Measurements from ENCODE around the gene GNG2.
A peak's percentile ranks its signal among the peaks of the same experiment; 100 is the strongest.

GNG2 gene

DNA sequence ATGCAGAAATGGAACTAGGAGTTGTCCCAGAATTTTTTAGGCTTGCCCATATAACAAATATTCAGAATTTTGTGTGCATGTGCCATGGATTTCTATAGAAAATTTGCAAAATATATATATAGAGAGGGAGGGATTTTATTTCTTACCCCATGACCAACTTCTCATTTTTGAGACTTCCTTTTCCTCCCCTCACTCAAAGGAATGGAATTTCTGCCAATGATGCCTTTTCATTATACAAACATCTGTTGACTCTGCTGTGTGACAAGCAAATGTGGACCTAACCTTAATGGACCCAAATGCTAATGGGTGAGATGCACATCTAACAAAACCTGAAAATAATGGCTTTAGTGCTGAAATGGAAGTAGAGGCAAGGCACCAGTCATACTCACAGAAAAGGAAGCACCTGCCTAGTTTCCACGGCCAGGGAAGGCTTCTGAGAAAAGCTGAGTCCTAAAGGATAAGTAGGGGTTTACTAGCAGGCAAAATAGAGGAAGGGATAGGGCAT lies 3.6 kb upstream of the GNG2 start:
- no peak for DNase-seq (ENCODE audit: low spot score)

DNA sequence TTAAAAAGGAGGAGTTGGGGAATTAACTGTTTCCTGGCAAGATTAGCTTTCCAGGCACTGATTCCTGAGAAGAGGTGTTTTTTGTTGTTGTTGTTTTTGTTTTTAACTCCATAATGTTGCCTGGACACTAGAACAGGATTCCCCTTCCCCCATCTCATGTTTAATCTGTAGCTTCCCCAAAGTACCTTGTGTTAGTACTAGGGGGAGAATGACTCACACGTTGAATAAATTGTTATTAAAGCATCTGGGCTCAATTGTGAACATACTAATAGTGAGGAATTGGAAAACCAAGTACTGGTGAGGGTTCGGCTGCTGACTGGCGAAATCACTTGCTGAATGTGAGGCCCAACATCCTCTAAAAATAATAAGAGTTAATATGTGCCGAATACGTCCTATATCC lies 1.3 kb upstream of the GNG2 start:
- no peak for DNase-seq (ENCODE audit: low spot score)

DNA sequence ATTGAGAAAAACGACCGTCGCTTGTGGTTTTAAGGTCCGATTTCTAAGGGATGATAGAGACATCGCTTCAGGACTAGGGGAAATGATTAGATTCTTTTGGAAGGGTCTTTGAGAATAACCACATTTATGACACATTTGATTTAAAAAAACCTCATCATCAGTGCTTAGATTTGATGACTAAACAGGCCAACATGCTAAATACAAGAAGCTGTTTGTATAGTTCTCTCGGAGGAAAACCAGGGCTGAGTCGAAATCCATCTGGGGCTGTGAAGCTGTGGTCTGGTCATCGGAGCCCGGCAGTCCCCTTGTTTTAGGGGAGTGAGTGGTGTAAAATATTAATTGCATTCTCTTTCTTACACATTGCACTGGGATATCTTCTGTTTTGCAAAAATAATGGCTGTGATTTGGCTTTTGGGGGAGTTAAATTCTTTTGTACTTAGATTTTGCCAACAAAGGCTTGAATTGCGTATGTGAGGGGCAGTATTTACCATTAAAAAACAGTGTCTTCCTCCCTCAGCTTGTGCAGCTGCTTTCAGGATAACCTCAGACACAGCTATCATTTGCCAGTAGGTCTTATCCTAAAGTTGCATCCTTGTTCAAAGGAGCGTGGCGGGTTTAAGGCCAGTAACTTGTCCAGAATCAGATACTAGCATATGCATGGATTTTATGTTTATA lies 550 bp downstream of the GNG2 start:
- peak; percentile 42 for DNase-seq (ENCODE audit: low spot score)

DNA sequence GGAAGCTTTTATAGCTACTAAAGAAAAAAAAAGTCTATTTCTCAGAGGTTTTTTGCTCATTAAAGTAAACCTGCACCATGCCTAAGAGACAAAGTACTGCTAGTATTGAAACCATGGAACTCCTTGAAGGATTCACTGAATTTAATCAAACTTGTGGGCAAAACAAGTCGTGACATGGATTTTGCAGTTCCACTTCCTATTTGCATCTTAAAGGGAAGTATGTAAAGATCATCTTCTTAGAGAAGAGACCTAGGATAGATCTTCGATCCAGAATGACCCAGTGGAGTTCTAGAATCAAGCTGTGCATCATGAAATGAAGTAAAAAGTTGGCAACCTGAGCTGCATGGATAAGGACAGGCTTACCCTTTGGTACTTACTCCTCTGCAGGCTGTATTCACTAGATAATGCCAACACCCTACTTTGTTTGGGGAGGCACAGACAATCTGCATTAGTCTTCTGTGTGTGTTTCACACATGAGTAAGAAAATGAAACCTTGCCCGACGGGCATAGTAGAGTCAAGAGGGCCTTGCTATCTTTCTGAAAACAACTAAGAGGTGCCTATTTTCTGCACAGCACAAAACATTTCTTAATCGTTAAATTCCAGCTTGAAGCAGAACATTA lies 1.9 kb downstream of the GNG2 start:
- peak; percentile 3 for DNase-seq (ENCODE audit: low spot score)

DNA sequence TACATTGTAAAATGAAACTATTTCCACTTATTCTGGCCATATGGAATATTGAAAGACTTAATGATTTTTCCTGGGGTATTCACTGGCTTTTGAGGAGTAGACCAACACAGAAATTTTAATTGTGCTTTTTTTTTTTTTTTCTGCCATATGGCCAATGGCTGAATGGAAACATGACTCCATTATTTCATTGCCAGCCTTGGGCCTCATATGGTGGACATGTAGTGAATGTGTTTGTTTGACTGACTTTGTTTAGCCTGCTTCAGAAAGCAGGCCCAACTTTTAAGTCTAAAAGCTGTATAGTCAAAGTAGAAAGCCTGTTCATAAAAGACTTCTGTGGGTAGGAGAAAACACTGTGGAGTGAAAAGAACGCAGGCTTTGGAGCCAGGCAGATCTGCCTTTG lies 2.4 kb downstream of the GNG2 start:
- no peak for DNase-seq (ENCODE audit: low spot score)

DNA sequence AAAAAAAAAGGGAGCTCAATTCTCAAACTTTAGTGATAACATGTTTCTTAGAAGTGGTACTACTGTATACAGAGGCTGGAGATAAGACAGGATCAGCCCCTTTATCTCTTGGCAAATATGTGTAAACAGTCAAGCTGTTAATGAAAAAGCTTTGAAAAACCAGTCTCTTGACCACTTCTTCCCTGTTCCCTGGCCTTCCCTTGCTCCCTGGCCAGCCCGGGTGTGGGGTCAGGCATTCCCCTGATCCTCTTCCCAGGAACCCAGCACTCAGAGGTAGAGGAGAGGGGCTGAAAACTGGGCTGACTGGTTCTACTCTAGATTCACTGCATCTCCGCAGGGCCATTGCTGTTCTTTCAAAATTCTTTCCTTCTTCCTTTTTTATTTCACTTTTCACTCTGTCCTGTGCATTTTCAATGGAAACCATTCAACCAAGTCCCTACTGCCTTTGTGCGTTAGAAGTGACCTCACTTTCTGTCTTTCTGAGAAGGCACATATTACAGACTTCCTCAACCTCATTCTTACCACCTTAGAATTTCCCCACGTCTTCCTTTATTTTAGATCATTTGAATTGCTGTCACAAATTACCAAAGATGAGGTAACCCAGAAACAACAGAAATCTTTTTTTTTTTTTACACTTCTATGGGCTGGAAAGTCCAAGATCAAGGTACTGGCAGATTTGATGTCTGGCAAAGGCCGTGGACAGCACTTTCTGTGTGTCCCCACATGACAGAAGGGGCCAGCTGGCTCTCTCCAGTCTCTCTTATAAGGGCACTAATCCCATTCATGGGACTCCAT lies 5.7 kb downstream of the GNG2 start:
- DNase-seq (ENCODE audit: low spot score): no peak

DNA sequence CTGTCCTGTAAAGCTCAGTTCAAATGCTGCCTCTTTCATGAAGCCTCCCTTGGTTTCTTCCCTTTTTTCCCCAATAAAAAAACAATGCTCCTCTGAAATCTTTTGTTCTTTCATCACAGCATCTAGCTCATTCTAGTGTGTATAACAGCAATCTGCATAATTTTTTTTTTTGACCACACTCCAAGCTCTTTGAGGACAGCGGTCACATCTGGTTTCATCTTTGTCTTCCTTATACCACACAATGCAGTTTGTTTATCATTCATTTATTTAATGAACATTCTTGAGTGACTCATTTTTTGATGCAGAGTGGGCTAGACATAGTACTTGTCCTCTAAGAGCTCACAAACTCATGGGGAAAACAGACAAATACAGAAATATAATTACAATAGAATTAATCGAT lies 7.3 kb downstream of the GNG2 start:
- no peak for DNase-seq (ENCODE audit: low spot score)

DNA sequence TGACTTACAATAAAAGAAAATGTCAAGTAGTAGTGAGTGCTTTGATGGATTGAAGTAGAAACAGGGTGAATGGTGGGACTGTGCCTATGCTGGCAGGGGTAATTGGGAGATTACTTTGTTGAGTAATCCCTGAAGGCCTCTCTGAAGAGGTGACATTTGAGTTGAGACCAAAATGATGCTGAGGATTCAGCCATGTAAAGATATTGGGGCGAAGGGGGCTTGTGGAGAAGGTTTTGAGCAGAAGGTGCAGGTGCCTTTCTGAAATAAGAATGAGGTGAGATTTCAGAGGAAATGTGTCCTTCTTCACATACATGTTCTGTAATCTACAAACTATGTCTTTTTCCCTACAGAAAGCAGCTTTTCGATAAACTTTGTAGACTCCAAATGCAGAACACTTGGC lies 8.0 kb downstream of the GNG2 start:
- no peak for DNase-seq (ENCODE audit: low spot score)

DNA sequence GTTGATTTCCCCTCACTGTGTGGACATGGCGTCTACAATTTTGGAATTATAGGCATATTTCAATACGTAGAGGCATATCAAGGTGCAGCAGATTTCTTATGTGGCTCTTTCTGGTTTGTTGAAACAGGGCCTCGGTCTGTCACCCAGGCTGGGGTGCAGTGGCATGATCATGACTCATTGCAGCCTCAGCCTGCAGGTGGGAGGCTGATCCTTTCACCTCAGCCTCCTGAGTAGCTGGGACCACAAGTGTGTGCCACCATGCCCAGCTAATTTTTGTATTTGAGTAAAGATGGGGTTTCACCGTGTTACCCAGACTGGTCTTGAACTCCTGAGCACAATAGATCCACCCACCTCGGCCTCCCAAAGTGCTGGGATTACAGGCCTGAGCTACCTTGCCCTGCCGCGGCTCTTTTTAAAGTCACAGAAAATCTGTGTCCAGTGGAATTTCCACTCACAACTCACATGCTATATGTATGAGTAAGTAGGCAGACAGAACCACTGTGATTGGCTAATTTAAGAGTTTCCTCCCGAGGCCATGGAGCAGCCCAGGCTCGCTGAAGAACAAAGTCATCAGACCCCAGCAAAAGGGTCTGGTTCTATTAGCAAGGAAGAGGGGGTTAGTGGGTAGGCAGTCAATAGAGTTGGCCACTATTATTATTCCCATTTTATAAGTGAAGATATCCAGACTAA lies 9.1 kb downstream of the GNG2 start:
- DNase-seq (ENCODE audit: low spot score): no peak

DNA sequence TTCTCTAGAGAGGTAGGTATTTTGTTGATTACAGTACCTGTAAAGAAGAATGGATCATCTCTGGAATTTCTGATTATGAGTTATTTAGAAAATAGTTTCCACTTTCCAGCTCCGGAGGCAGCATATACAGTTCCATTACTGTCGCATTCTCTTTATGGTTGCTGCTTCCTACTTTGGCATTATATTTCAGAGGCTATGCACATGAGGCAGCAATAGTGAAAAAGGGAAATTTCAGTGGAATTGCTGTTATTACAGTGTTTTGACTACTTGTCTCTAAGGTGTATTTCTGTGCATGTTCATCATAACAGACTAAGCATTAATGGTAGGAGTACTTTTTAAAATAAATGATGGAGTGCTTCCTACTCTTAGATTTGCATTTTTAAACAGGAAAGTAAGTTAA lies 10.2 kb downstream of the GNG2 start:
- no peak for DNase-seq (ENCODE audit: low spot score)

DNA sequence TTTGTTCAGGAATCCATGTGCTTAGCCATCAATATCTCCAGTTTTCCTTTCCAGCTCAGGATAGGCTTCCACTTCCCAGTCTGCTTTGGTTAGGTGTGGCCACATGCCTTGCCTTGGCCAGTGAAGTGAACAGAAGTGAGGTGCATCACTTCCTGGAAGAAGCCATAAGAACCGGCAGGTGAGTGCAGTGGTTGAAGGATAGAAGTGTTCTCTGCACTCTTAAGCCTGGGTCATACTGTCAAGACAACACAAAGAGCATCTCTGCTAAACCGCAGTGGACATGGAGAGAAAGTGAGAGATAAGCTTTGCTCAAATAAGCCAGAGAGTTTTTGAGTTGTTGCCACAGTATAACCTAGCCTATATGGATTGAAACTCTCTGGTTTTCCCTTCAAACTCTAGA lies 11.4 kb downstream of the GNG2 start:
- DNase-seq (ENCODE audit: low spot score): no peak

DNA sequence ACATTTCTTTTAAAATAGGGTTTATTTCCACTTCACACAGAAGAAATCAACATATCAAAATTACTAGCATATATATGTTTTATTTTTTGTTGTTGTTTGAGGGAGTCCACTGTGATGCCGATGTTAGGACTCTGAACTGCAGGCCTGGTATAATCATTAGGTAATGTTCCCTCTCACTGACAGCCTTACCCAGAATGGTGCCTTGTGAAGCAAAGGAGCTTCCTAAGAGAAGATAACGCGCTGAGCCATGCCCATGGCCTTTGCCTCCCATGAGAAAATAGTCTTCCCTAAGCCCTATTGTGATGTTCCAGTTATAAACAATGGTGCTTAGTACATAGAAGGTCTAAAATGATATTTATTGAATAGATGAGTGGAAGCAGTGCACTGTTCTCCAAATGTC lies 12.0 kb downstream of the GNG2 start:
- no peak for DNase-seq (ENCODE audit: low spot score)

DNA sequence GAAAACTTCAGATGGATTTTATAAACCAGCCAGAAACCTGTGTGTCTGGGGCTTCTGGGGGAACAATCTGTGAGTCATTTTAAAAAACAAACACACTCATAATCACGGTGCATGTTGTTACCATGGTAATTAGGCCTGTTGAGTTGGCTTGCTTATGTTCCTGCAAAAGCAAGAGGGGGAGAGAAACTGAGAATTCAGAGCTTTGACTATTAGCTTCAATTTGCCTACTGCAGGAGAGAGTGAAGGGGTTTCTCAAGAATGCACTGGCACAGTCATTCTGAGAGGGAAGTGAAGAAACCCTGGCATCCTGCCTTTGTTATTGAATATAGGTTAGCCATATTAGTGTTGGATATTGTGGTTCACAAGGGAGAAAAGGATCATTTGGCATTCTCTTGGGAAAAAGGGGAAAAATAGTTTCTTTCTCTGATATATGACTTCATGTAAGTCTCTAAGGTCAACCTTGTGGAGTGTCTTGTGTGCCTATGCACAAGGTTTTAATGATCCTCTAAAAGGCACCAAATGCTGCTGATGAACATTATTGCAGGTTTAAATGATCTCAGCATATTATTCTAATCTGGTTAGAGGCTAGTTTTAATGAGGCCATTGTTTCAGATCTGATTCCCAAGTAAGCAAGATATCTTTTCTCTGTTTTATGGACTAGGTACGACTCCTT lies 12.9 kb downstream of the GNG2 start:
- DNase-seq (ENCODE audit: low spot score): no peak

DNA sequence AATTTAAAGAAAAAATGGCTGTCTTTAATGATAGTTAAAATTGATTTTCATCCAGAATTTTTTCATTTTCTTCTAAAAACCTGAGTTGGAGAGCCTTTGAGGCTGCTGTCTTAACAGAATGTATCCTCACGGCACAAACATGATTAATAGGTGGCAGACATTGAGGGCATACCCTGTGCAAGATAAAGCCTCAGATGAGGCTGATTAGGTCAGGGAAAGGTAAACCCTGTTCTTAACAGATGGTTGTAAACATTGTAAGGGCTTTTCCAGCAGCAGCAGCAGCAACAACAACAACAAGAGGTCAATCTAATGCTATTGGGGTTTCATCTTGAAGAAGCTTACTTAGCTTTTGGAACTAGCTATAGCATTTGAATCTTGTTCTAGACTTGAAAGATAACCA lies 17.4 kb downstream of the GNG2 start:
- DNase-seq (ENCODE audit: low spot score): no peak

DNA sequence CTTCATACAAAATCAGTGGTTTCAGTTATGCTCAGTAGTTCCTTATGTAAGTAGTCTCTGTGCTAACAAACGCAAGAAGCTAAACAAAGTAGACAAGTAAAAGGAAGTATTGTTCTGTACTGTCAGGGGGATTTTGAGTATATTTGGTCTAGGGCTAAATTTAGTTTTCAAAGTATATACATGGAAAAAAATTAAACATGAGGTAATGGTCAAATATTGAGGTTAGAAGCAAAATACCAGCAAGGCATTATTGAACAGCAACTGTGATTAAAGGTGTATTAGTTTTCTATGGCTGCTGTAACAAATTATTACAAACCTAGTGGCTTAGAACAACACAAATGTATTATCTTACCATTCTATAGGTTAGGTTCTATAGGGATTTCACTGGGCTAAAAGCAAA lies 18.8 kb downstream of the GNG2 start:
- DNase-seq (ENCODE audit: low spot score): no peak

DNA sequence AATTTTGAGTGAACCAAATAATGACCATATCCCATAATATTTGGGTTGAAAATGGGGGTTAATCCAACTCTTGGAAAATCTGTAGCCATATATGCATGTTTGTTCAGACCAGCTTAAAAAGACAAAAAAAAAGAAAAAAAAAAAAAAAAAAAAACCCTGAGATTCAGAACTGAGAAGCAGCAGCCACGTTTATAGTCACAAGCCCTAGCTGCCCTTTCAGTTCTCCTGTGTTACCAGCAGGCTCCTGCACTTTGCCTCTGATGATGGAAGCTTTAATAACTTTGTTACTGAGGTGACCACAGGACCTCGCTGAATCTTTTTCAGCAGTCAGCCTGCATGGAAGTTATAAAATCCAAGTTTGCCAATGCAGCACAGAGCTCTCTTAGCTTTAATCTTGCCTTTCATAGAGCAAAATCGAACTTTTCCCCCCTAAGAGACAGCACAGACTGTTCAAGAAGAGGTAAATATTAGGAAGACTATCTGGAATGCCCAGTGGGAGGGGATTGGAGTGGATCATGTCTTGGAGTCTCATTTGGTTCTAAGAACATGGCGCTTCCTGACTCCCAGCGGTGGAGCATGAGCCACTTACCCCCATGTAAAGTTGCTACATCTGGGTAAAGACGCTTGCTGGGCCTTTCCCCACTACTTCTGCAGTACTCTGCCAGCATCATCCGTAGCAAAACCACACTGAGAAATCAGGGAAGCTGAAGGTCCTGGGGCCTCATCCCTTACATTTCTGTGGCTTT lies 20.6 kb downstream of the GNG2 start:
- DNase-seq (ENCODE audit: low spot score): no peak

DNA sequence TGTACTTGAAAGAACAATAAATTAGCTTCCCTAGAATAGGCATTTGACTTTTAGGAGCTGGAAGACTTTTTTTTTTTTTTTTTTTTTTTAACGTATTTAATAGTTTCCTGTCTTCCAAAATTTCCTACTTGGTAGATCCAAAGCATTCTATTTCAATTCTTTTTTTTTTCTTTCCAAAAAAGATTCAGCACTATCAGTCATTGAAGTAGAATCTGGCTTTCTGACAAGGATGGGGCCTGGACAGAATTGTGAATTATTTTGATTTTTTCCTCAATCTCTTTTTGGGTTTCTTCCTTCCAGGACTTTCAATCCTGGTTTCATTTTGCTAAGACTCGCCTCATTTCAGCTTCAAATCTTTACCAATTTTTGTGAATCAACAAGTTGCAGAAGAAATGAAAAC lies 21.2 kb downstream of the GNG2 start:
- DNase-seq (ENCODE audit: low spot score): no peak

DNA sequence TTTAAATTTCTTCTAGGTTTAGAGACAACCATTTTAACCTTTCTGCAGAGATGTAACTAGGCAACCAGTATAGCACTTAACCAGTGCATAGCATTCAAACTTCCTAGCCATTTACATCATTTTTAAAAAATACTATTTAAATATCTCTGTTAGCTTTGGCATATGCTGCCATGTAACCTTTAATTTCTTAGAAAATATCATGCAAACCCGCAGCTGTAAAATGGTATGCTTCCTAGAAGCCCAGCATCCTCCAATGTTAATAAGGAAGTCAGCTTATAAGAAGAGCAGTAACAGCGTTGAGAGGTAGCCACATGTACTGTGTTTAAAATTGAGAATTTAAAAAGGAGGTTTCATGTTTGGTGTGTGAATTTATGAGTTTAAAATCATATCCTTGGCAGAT lies 22.8 kb downstream of the GNG2 start:
- DNase-seq (ENCODE audit: low spot score): no peak

DNA sequence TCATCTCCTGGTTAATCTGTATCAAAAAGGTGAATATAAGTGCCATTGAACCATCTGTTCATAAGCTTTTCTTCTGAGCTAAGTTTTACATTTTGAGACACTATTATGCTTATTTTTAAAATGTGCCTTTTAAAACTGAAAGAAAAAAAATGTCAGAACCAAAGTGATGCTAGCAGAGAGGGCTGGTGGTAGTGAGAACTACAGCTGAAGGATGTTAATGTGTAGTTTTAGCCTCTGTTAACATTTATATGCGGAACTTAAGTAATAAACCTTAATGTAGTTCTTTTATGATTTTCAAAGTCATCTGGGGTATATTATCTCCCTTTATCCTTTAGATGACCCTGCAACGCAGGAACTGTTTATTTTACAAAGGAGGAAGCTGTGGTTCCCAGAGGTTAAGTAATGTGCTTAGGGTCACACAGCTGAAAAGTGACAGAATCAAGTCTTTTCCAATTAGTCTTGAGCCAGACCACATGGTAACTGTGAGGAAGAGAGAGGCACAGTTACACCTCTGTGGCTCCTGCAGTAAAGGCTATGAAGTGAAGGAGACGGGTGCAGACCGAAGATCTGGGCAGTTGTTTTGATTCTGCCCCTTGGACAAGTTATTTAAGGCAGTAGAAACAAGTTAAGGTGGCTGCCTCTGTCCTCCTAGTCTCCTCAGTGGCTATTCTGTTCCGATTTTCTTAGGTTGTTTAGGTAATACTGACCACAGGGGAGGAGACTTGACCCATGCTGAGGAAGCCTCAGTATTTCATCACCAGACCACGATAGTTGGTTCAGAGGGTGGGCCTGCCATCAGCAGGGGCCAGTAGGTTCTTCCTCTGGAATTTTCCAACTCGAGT lies 23.9 kb downstream of the GNG2 start:
- no peak for DNase-seq (ENCODE audit: low spot score)

DNA sequence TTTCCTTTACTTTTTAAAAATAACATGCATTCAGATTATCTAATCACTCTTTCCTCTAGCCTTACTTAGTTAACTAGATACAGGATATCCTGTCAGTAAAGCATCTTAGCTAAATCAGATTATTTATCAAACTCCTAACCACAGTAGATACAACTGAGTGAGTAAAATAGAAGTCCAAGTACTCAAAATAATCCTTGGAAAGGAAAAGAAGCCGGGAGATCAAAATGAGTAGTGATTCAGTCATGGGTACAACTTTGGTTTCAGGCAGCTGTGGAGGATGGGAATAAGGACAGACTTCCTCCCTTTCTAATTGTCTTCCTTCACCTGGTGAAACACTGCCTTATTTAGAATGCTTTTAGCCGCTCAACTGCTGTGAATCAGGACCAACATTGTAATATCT lies 29.4 kb downstream of the GNG2 start:
- DNase-seq (ENCODE audit: low spot score): no peak

Data from cerebellar cortex (tissue), 1 donor.